ENCODE results near the gene ACOXL.

- TF ChIP-seq CTCF (IDR thresholded peaks at IDR 0.05) (no peak), POLR2A (IDR thresholded peaks at IDR 0.05) (no peak)
Observed at GRCh38 chr2:110838657-110839384, 106.4 kb downstream of the ACOXL start.

Data from testis (tissue), 2 donors.